ENCODE results near the gene GALM. TPM values are rescaled to one million over a fixed set of nuclear protein-coding genes. Genes with fewer than 3 reads are reported as not detected.

Gene GALM
- polyA plus RNA-seq, 2 of the 4 experiments (the other 2 are of a cell fraction), result 33.4 to 34.2 TPM

DNA sequence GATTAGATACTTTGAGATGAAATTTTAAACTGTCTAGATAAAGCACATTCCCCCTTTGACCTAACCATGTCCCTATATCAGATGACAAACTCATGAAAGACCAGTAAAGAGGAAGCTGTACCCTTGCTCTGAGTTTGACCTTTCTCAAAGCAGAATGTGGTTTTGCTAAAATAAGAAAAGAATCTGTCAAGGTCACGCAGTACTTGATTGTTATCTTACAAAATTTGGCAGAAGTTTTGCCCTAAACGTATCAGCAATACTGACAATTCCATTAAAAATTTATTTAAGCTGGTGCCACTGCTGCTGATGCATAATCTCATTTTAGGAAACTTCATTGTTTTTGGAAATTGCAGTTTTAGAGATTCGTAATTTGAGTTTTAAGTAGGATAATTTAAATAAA, 31.2 kb upstream of the GALM start:
- Histone ChIP-seq H3K27ac (no peak overlapping the region), H3K4me2 (no peak overlapping the region), H3K9me3 (no peaks in the 10 kb centered on the region), H3K4me1 (no peaks in the 10 kb centered on the region), H3K4me3 (no peak overlapping the region)
- FAIRE-seq (no peak), DNase-seq (ENCODE audit: low read depth in 1 of 2, low spot score in 1 of 2) (no peak), ATAC-seq (no peak)
- no peak for TF ChIP-seq HDAC2 (IDR thresholded peaks at IDR 0.05)
- no peak for TF ChIP-seq POLR2AphosphoS2 (conservative IDR thresholded peaks at IDR 0.05; ENCODE audit: low read length)
- TF ChIP-seq, protein P1, sequence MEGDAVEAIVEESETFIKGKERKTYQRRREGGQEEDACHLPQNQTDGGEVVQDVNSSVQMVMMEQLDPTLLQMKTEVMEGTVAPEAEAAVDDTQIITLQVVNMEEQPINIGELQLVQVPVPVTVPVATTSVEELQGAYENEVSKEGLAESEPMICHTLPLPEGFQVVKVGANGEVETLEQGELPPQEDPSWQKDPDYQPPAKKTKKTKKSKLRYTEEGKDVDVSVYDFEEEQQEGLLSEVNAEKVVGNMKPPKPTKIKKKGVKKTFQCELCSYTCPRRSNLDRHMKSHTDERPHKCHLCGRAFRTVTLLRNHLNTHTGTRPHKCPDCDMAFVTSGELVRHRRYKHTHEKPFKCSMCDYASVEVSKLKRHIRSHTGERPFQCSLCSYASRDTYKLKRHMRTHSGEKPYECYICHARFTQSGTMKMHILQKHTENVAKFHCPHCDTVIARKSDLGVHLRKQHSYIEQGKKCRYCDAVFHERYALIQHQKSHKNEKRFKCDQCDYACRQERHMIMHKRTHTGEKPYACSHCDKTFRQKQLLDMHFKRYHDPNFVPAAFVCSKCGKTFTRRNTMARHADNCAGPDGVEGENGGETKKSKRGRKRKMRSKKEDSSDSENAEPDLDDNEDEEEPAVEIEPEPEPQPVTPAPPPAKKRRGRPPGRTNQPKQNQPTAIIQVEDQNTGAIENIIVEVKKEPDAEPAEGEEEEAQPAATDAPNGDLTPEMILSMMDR (IDR thresholded peaks at IDR 0.05), result no peak
- no peak for TF ChIP-seq EHF (CRISPR knock-in tag; IDR thresholded peaks at IDR 0.05)
- TF ChIP-seq EP300 (IDR thresholded peaks at IDR 0.05), result no peak
- TF ChIP-seq, protein P2, sequence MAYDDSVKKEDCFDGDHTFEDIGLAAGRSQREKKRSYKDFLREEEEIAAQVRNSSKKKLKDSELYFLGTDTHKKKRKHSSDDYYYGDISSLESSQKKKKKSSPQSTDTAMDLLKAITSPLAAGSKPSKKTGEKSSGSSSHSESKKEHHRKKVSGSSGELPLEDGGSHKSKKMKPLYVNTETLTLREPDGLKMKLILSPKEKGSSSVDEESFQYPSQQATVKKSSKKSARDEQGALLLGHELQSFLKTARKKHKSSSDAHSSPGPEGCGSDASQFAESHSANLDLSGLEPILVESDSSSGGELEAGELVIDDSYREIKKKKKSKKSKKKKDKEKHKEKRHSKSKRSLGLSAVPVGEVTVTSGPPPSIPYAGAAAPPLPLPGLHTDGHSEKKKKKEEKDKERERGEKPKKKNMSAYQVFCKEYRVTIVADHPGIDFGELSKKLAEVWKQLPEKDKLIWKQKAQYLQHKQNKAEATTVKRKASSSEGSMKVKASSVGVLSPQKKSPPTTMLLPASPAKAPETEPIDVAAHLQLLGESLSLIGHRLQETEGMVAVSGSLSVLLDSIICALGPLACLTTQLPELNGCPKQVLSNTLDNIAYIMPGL (CRISPR knock-in tag; IDR thresholded peaks at IDR 0.05; ENCODE audit: borderline replicate concordance), result no peak
- no peak for TF ChIP-seq HOXB13 (CRISPR knock-in tag; IDR thresholded peaks at IDR 0.05; ENCODE audit: low read depth)
- TF ChIP-seq POLR2A (IDR thresholded peaks at IDR 0.05; ENCODE audit: low read length), result no peak
- TF ChIP-seq NFE2L2 (conservative IDR thresholded peaks at IDR 0.05; ENCODE audit: low read length), result no peak
- TF ChIP-seq ESRRA (IDR thresholded peaks at IDR 0.05; ENCODE audit: borderline replicate concordance, low read length), result no peak
- TF ChIP-seq, protein P3, sequence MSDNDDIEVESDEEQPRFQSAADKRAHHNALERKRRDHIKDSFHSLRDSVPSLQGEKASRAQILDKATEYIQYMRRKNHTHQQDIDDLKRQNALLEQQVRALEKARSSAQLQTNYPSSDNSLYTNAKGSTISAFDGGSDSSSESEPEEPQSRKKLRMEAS (IDR thresholded peaks at IDR 0.05), result no peak
- TF ChIP-seq RFX5 (IDR thresholded peaks at IDR 0.05), result no peak
- no peak for TF ChIP-seq CBX8 (IDR thresholded peaks at IDR 0.05)
- TF ChIP-seq, protein P4, sequence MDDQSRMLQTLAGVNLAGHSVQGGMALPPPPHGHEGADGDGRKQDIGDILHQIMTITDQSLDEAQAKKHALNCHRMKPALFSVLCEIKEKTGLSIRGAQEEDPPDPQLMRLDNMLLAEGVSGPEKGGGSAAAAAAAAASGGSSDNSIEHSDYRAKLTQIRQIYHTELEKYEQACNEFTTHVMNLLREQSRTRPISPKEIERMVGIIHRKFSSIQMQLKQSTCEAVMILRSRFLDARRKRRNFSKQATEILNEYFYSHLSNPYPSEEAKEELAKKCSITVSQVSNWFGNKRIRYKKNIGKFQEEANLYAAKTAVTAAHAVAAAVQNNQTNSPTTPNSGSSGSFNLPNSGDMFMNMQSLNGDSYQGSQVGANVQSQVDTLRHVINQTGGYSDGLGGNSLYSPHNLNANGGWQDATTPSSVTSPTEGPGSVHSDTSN (IDR thresholded peaks at IDR 0.05), result no peak
- POLR2A ChIA-PET, result interaction anchor here (1.2 kb wide), 1 partner anchor 117 kb away, joined by 3 read pairs; the partner anchor contains the start of gene SRSF7
- CTCF ChIA-PET, result interaction anchor here (0.7 kb wide), 1 partner anchor 29 kb away, joined by 4 read pairs; no protein-coding TSS in a partner anchor
- 46% methylated on average over 3 of the region's 3 CpGs for WGBS (ENCODE audit: missing lambda C conversion rate)

DNA sequence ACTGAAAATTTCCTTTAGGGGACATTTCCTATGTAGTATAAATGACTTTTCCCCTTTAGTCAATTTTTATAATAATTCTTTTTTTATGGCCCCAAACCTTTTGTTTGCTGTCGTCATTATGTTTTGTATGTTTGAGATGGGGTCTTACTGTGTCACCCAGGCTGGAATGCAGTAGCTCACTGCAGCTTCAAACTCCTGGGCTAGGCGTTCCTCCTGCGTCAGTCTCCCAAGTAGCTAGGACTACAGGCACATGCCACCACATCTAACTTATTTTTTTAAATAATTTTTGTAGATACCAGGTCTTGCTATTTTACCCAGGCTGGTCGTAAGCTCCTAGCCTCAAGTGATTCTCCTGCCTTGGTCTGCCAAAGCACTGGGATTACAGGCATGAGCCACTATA, 30.8 kb upstream of the GALM start:
- CTCF ChIA-PET, result no interaction called here
- Histone ChIP-seq H3K4me2 (no peak overlapping the region), H3K9me3 (no peaks in the 10 kb centered on the region), H3K27ac (no peak overlapping the region), H3K4me1 (no peaks in the 10 kb centered on the region), H3K4me3 (no peak overlapping the region)
- 87% methylated on average over 4 of the region's 4 CpGs for WGBS (ENCODE audit: missing lambda C conversion rate)
- POLR2A ChIA-PET, result interaction anchor here (1.2 kb wide), 1 partner anchor 116 kb away, joined by 3 read pairs; the partner anchor contains the start of gene SRSF7
- DNase-seq (ENCODE audit: low read depth in 1 of 2, low spot score in 1 of 2), result no peak
- ATAC-seq, result no peak; a peak in 1 of 6 replicates
- no peak for TF ChIP-seq ZFP36 (IDR thresholded peaks at IDR 0.05; ENCODE audit: borderline replicate concordance, partially characterized antibody)
- TF ChIP-seq, protein P5, sequence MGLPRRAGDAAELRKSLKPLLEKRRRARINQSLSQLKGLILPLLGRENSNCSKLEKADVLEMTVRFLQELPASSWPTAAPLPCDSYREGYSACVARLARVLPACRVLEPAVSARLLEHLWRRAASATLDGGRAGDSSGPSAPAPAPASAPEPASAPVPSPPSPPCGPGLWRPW (IDR thresholded peaks at IDR 0.05), result no peak
- TF ChIP-seq, protein P2 (CRISPR knock-in tag; IDR thresholded peaks at IDR 0.05; ENCODE audit: borderline replicate concordance), result no peak
- no peak for TF ChIP-seq TP53 (CRISPR knock-in tag; IDR thresholded peaks at IDR 0.05)
- TF ChIP-seq RARB (CRISPR knock-in tag; IDR thresholded peaks at IDR 0.05), result no peak
- no peak for TF ChIP-seq TFCP2L1 (CRISPR knock-in tag; IDR thresholded peaks at IDR 0.05)
- no peak for TF ChIP-seq SMC3 (IDR thresholded peaks at IDR 0.05)
- TF ChIP-seq JUNB (IDR thresholded peaks at IDR 0.05), result no peak
- no peak for TF ChIP-seq MAFK (IDR thresholded peaks at IDR 0.05; ENCODE audit: partially characterized antibody)
- TF ChIP-seq, protein P6, sequence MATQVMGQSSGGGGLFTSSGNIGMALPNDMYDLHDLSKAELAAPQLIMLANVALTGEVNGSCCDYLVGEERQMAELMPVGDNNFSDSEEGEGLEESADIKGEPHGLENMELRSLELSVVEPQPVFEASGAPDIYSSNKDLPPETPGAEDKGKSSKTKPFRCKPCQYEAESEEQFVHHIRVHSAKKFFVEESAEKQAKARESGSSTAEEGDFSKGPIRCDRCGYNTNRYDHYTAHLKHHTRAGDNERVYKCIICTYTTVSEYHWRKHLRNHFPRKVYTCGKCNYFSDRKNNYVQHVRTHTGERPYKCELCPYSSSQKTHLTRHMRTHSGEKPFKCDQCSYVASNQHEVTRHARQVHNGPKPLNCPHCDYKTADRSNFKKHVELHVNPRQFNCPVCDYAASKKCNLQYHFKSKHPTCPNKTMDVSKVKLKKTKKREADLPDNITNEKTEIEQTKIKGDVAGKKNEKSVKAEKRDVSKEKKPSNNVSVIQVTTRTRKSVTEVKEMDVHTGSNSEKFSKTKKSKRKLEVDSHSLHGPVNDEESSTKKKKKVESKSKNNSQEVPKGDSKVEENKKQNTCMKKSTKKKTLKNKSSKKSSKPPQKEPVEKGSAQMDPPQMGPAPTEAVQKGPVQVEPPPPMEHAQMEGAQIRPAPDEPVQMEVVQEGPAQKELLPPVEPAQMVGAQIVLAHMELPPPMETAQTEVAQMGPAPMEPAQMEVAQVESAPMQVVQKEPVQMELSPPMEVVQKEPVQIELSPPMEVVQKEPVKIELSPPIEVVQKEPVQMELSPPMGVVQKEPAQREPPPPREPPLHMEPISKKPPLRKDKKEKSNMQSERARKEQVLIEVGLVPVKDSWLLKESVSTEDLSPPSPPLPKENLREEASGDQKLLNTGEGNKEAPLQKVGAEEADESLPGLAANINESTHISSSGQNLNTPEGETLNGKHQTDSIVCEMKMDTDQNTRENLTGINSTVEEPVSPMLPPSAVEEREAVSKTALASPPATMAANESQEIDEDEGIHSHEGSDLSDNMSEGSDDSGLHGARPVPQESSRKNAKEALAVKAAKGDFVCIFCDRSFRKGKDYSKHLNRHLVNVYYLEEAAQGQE (IDR thresholded peaks at IDR 0.05), result no peak
- no peak for TF ChIP-seq NPAS2 (CRISPR knock-in tag; IDR thresholded peaks at IDR 0.05; ENCODE audit: borderline replicate concordance)
- no peak for TF ChIP-seq RAD21 (conservative IDR thresholded peaks at IDR 0.05 in 1 of 2, IDR thresholded peaks at IDR 0.05 in 1 of 2)
- FAIRE-seq, result no peak
